T-helper 1 cell treated with Interleukin-12 subunit alpha and Interleukin-12 subunit beta and Interleukin-4 antibody, amounts not matched to agents 30 μg/mL and 1 μg/mL, for 36 hours (primary cell): ENCODE measurements around the gene PLXDC2.

Experiments
- H3K27ac Mint-ChIP-seq: one replicate; pipeline ENCODE4 v1.8.0; 2021; ENCODE audit warnings: mild to moderate bottlenecking, mixed read lengths
- H3K27me3 Mint-ChIP-seq: one replicate; pipeline ENCODE4 v1.8.0; 2021; ENCODE audit warnings: low read depth, mixed read lengths
- H3K36me3 Mint-ChIP-seq: one replicate; pipeline ENCODE4 v1.8.0; 2021; ENCODE audit warnings: low read depth, mixed read lengths
- H3K4me1 Mint-ChIP-seq: one replicate; pipeline ENCODE4 v1.8.0; 2021; ENCODE audit warnings: low read depth, mixed read lengths
- H3K4me3 Mint-ChIP-seq: one replicate; pipeline ENCODE4 v1.8.0; 2021; ENCODE audit warnings: mild to moderate bottlenecking, moderate library complexity, mixed read lengths
- H3K9me3 Mint-ChIP-seq: one replicate; pipeline ENCODE4 v1.8.0; 2021; ENCODE audit warnings: mixed read lengths

Gene PLXDC2

GRCh38 chr10:20257422-20257821 is 441.2 kb downstream of the PLXDC2 start:
- H3K4me1 Mint-ChIP-seq, result no peaks in the 10 kb centered on the region
- H3K9me3 Mint-ChIP-seq, result peaks cover 15% of the 10 kb centered on the region
- no peak overlapping the region for H3K4me3 Mint-ChIP-seq
- no peaks in the 10 kb centered on the region for H3K27me3 Mint-ChIP-seq
- no peaks in the 10 kb centered on the region for H3K36me3 Mint-ChIP-seq
- H3K27ac Mint-ChIP-seq, result no peak overlapping the region

DNA sequence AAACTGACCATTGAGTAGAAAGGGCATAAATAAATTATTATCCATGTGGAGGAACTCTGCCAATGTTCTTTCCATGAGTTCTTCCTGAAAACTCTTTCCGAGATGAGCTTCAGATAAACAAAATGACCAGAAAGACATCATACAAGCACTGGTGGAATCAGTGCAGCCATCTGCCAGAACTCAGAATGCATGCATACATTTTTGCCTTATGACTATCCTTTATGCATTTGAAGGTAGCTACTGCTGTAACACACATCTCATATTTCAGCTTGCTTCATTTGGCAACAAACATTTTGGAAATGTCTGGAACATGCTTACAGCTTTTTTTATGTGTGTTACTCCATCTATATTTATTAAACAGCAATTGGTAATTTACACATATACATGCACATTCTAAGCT is 448.9 kb downstream of the PLXDC2 start:
- Mint-ChIP-seq H3K36me3 (no peaks in the 10 kb centered on the region), H3K4me3 (no peak overlapping the region), H3K27ac (no peak overlapping the region), H3K9me3 (peaks cover 18% of the 10 kb centered on the region), H3K27me3 (no peaks in the 10 kb centered on the region), H3K4me1 (no peaks in the 10 kb centered on the region)

GRCh38 chr10:20267734-20268133 is 451.5 kb downstream of the PLXDC2 start:
- Mint-ChIP-seq H3K36me3 (no peaks in the 10 kb centered on the region), H3K27ac (no peak overlapping the region)

DNA sequence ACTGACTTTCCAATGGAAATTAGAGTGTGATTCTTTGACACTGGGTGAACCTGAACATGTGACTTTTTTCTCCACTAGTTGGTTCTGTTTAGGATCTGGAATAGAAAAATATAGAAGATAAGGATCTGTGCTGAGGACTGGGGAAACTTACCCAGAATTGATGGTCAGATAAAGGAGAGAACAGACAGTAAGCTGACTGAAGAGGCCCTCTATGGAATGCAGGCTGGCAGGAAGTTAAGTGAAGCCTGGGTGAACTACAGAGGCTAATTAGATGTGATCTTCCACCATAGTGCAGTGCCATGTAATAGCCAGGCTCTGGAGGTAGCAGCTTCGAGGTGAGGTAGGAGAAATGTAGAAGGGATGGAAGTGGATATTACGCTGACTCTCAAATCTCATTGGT is 455.3 kb downstream of the PLXDC2 start:
- H3K4me3 Mint-ChIP-seq, result no peak overlapping the region
- no peak overlapping the region for H3K27ac Mint-ChIP-seq
- no peaks in the 10 kb centered on the region for H3K27me3 Mint-ChIP-seq
- H3K36me3 Mint-ChIP-seq, result no peaks in the 10 kb centered on the region
- peaks cover 19% of the 10 kb centered on the region for H3K9me3 Mint-ChIP-seq
- no peaks in the 10 kb centered on the region for H3K4me1 Mint-ChIP-seq

More at GRCh38 chr10:20267734-20268133, 451.5 kb downstream of the PLXDC2 start:
- peaks cover 24% of the 10 kb centered on the region for H3K9me3 Mint-ChIP-seq
- no peaks in the 10 kb centered on the region for H3K4me1 Mint-ChIP-seq
- H3K4me3 Mint-ChIP-seq, result no peak overlapping the region
- no peaks in the 10 kb centered on the region for H3K27me3 Mint-ChIP-seq

- Mint-ChIP-seq H3K4me1 (no peaks in the 10 kb centered on the region), H3K27ac (no peak overlapping the region), H3K27me3 (no peaks in the 10 kb centered on the region), H3K36me3 (no peaks in the 10 kb centered on the region), H3K4me3 (no peak overlapping the region), H3K9me3 (peaks cover 19% of the 10 kb centered on the region)
These were observed 456.4 kb downstream of the PLXDC2 start for GRCh38 chr10:20272608-20273007.

DNA sequence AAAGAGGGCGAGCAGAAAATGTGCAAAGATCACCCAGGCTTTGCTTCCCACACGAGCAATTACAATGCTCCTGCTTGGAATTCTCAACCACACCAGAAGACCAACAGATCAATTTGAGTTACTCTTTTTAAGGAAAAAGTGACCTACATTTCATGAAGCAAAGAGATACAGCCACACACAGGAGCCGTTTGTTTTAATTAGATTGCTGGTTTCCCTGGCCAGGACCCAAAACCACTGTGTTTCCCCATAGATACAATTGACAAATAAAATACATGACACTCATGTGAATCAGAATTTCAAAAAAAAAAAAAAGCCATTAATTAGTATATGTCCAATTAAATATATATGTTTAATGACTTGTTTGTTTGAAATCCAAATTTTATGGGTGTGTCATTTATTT is 458.3 kb downstream of the PLXDC2 start:
- Mint-ChIP-seq H3K27me3 (no peaks in the 10 kb centered on the region), H3K4me1 (no peaks in the 10 kb centered on the region), H3K27ac (no peak overlapping the region), H3K9me3 (peaks cover 14% of the 10 kb centered on the region), H3K36me3 (no peaks in the 10 kb centered on the region), H3K4me3 (no peak overlapping the region)

GRCh38 chr10:20276127-20276979 is 460.1 kb downstream of the PLXDC2 start:
- Mint-ChIP-seq H3K36me3 (no peaks in the 10 kb centered on the region), H3K4me1 (no peaks in the 10 kb centered on the region), H3K27me3 (no peaks in the 10 kb centered on the region), H3K27ac (no peak overlapping the region), H3K4me3 (no peak overlapping the region), H3K9me3 (peaks cover 12% of the 10 kb centered on the region)

DNA sequence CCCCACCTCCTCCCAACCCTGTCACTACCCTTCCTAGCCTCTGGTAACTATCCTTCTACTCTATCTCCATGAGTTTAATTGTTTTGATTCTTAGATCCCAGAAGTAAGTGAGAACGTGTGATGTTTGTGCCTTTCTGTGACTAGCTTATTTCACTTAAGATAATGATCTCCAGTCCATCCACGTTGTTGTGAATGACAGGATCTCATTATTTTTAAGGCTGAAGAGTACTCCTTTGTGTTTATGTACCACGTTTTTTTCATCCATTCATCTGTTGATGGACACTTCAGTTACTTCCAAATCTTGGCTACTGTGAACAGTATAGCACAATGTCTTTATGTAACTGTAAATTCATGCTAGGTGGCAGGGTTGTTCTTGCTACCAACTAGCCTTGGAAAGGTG is 461.6 kb downstream of the PLXDC2 start:
- Mint-ChIP-seq H3K9me3 (peaks cover 8% of the 10 kb centered on the region), H3K27ac (no peak overlapping the region), H3K4me3 (no peak overlapping the region), H3K4me1 (no peaks in the 10 kb centered on the region), H3K27me3 (no peaks in the 10 kb centered on the region), H3K36me3 (no peaks in the 10 kb centered on the region)

- Mint-ChIP-seq H3K4me1 (no peaks in the 10 kb centered on the region), H3K4me3 (no peak overlapping the region), H3K27ac (no peak overlapping the region), H3K27me3 (no peaks in the 10 kb centered on the region), H3K36me3 (no peaks in the 10 kb centered on the region), H3K9me3 (peaks cover 4% of the 10 kb centered on the region)
These were observed 465.3 kb downstream of the PLXDC2 start for GRCh38 chr10:20281579-20281978.

- no peak overlapping the region for H3K4me3 Mint-ChIP-seq
- H3K9me3 Mint-ChIP-seq, result peaks cover 4% of the 10 kb centered on the region
- no peaks in the 10 kb centered on the region for H3K4me1 Mint-ChIP-seq
- H3K27ac Mint-ChIP-seq, result no peak overlapping the region
- no peaks in the 10 kb centered on the region for H3K36me3 Mint-ChIP-seq
- no peaks in the 10 kb centered on the region for H3K27me3 Mint-ChIP-seq
These were observed 471.4 kb downstream of the PLXDC2 start for GRCh38 chr10:20287586-20287985.

GRCh38 chr10:20288060-20288459 is 471.8 kb downstream of the PLXDC2 start:
- H3K36me3 Mint-ChIP-seq, result no peaks in the 10 kb centered on the region
- H3K27ac Mint-ChIP-seq, result no peak overlapping the region
- no peaks in the 10 kb centered on the region for H3K4me1 Mint-ChIP-seq
- peaks cover 4% of the 10 kb centered on the region for H3K9me3 Mint-ChIP-seq
- no peaks in the 10 kb centered on the region for H3K27me3 Mint-ChIP-seq
- H3K4me3 Mint-ChIP-seq, result no peak overlapping the region

DNA sequence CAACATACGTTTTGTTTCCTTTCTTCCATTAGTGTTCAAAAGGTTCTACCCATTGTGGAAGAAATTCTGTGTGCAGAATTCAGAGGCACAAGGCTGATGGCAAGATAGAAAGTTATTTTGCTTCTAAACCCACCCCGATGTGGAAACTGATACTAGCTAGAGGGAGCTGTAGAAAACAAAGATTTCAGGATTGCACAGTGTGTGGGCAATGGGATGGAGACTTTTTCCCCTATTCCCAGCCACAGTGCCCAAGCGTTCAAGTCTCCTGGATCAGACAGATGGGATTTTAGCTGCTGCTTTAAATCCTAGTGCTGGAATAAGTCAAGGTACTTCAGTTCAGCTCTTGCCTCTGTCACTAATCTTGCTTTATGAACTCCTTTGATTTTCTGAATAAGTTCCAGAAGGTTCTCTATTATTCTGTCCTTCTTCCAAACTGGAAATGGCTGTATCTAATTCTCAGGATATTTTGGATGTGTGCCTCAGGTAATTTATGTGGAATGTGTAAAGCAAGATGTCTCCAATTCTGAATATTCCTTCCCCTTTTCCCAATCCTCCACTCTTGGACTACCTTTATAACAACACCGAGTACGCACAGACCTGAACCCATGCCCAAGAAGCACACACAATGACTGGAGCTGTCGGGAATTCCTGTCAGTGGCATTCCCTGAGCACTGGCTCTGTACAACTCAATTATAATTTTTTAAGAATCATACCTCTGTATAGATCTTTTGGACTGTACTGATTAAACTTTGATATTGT is 473.0 kb downstream of the PLXDC2 start:
- Mint-ChIP-seq H3K27ac (no peak overlapping the region), H3K36me3 (no peaks in the 10 kb centered on the region), H3K9me3 (peaks cover 4% of the 10 kb centered on the region), H3K4me1 (no peaks in the 10 kb centered on the region), H3K4me3 (no peak overlapping the region), H3K27me3 (no peaks in the 10 kb centered on the region)

GRCh38 chr10:20298417-20298816 is 482.2 kb downstream of the PLXDC2 start:
- no peaks in the 10 kb centered on the region for H3K36me3 Mint-ChIP-seq
- no peak overlapping the region for H3K27ac Mint-ChIP-seq
- H3K9me3 Mint-ChIP-seq, result peaks cover 38% of the 10 kb centered on the region
- no peak overlapping the region for H3K4me3 Mint-ChIP-seq
- H3K4me1 Mint-ChIP-seq, result no peaks in the 10 kb centered on the region
- H3K27me3 Mint-ChIP-seq, result no peaks in the 10 kb centered on the region

- Mint-ChIP-seq H3K27me3 (no peaks in the 10 kb centered on the region), H3K27ac (no peak overlapping the region), H3K4me3 (no peak overlapping the region), H3K4me1 (no peaks in the 10 kb centered on the region), H3K36me3 (no peaks in the 10 kb centered on the region), H3K9me3 (peaks cover 38% of the 10 kb centered on the region)
These were observed 483.0 kb downstream of the PLXDC2 start for GRCh38 chr10:20299034-20299736.
